SU-DHL-6 (cell line): ENCODE results near the gene LY9.

ENCODE experiments used
- H2AFZ ChIP-seq: fragments of 200-600 bp; sonication (generic); 2 replicates; pipeline ENCODE4 v1.6.1; 2014; ENCODE audit warnings: low read depth, mild to moderate bottlenecking, moderate library complexity, mixed read lengths, antibody characterized with exemption, low read length; ENCODE audit not compliant: severe bottlenecking
- H3F3A ChIP-seq: fragments of 200-600 bp; shearing (Covaris generic); 2 replicates; pipeline ENCODE4 v1.6.0; 2016; ENCODE audit warnings: antibody characterized with exemption, mild to moderate bottlenecking; ENCODE audit not compliant: insufficient read depth
- H3K27ac ChIP-seq: fragments of 200-600 bp; sonication (generic); 2 replicates; pipeline ENCODE4 v1.5.1; 2016; ENCODE audit warnings: low read depth, mild to moderate bottlenecking, low read length, moderate library complexity, mixed read lengths
- H3K27me3 ChIP-seq: fragments of 200-600 bp; sonication (generic), shearing (Covaris generic); 2 replicates; pipeline ENCODE4 v1.6.0; 2014; ENCODE audit warnings: mild to moderate bottlenecking, low read length
- H3K36me3 ChIP-seq: fragments of 200-600 bp; sonication (generic); 2 replicates; pipeline ENCODE4 v1.6.1; 2014; ENCODE audit warnings: mild to moderate bottlenecking, low read length, mixed read lengths
- H3K4me2 ChIP-seq: fragments of 300-600, 200-600 bp; shearing (Covaris generic), sonication (generic); 2 replicates; pipeline ENCODE4 v1.6.0; 2014; ENCODE audit warnings: low read length, low read depth, mild to moderate bottlenecking; ENCODE audit not compliant: poor library complexity, severe bottlenecking
- H3K4me3 ChIP-seq: fragments of 200-600 bp; sonication (generic); 2 replicates; pipeline ENCODE4 v1.5.1; 2014; ENCODE audit warnings: antibody characterized with exemption, low read length, mild to moderate bottlenecking, mixed read lengths; ENCODE audit not compliant: insufficient read depth, poor library complexity, severe bottlenecking
- H3K79me2 ChIP-seq: fragments of 200-600 bp; sonication (generic); 2 replicates; pipeline ENCODE4 v1.6.1; 2014; ENCODE audit warnings: mild to moderate bottlenecking, low read length, moderate library complexity; ENCODE audit not compliant: insufficient read depth
- H3K9ac ChIP-seq: fragments of 200-600 bp; sonication (generic); 2 replicates; pipeline ENCODE4 v1.7.0; 2014; ENCODE audit warnings: mild to moderate bottlenecking, low read length
- H3K9me2 ChIP-seq: fragments of 200-600 bp; sonication (generic); replicated peaks from 2 replicates; pipeline ENCODE4 v1.6.1; 2014; ENCODE audit warnings: low read length; ENCODE audit not compliant: insufficient read depth
- H3K9me3 ChIP-seq: fragments of 200-600 bp; sonication (generic); 2 replicates; pipeline ENCODE4 v1.6.1; 2014; ENCODE audit warnings: low read length, mixed read lengths; ENCODE audit not compliant: insufficient read depth
- H4K20me1 ChIP-seq: fragments of 200-600 bp; sonication (generic); 2 replicates; pipeline ENCODE4 v1.6.1; 2014; ENCODE audit warnings: low read depth, mild to moderate bottlenecking, antibody characterized with exemption, low read length, moderate library complexity, mixed read lengths
- EZH2phosphoT487 ChIP-seq: fragments of 200-600 bp; sonication (generic), shearing (Covaris generic); conservative IDR thresholded peaks from 2 replicates; pipeline ENCODE4 v1.6.1; 2018; ENCODE audit warnings: mild to moderate bottlenecking, antibody characterized with exemption, low read length, moderate library complexity, mixed read lengths
- TF ChIP-seq, protein P1 (sequence below): fragments of 200-600 bp; sonication (generic); IDR thresholded peaks from one replicate; pipeline ENCODE4 v1.5.1; 2017; ENCODE audit warnings: antibody characterized with exemption, mild to moderate bottlenecking, low read length, moderate library complexity; ENCODE audit not compliant: insufficient read depth, poor library complexity, severe bottlenecking

Gene LY9

DNA sequence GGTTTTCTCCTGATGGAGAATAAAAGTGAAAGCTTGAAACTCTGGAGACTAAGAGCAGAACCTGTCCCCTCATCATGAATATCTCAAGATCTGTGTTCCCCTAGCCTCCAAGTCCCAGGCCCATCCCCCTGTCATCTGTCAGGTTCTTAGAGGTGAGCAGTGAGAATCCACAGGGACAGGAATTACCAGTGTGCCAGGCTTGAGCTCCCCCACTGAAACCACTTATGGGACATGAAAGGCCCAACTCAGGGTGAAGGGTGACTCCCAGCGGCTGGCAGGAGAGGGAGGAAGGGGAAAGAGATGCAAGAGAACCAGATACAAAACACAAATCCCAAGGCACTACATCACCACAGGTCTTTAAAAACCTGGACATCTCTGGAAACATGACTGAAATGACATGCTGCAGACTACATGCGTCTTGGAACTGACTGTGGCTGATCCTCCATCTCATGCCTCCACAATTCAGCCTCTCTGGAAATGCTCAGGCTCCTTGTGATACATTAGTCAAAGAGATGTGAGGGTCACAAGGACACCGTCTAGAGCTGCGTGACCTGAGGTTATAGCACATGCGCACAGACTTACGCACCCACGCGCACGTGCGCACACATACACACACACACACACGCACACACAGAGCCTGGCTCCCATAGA is 6.8 kb upstream of the LY9 start:
- Histone ChIP-seq H3F3A (peaks cover 4% of the 10 kb centered on the region; the same call in 1 of the 2 replicates), H3K36me3 (no peaks in the 10 kb centered on the region), H3K9me2 (no peaks in the 10 kb centered on the region), H2AFZ (peak overlapping the region; percentile 64), H3K4me3 (no peak overlapping the region), H3K27ac (no peak overlapping the region; the same call in 1 of the 2 replicates), H3K9ac (no peak overlapping the region), H3K27me3 (no peaks in the 10 kb centered on the region), H3K9me3 (no peaks in the 10 kb centered on the region), H4K20me1 (no peaks in the 10 kb centered on the region), H3K79me2 (no peaks in the 10 kb centered on the region), H3K4me2 (peak overlapping the region; percentile 28)
- TF ChIP-seq, protein P1, sequence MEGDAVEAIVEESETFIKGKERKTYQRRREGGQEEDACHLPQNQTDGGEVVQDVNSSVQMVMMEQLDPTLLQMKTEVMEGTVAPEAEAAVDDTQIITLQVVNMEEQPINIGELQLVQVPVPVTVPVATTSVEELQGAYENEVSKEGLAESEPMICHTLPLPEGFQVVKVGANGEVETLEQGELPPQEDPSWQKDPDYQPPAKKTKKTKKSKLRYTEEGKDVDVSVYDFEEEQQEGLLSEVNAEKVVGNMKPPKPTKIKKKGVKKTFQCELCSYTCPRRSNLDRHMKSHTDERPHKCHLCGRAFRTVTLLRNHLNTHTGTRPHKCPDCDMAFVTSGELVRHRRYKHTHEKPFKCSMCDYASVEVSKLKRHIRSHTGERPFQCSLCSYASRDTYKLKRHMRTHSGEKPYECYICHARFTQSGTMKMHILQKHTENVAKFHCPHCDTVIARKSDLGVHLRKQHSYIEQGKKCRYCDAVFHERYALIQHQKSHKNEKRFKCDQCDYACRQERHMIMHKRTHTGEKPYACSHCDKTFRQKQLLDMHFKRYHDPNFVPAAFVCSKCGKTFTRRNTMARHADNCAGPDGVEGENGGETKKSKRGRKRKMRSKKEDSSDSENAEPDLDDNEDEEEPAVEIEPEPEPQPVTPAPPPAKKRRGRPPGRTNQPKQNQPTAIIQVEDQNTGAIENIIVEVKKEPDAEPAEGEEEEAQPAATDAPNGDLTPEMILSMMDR = no peak
- no peak for TF ChIP-seq EZH2phosphoT487

DNA sequence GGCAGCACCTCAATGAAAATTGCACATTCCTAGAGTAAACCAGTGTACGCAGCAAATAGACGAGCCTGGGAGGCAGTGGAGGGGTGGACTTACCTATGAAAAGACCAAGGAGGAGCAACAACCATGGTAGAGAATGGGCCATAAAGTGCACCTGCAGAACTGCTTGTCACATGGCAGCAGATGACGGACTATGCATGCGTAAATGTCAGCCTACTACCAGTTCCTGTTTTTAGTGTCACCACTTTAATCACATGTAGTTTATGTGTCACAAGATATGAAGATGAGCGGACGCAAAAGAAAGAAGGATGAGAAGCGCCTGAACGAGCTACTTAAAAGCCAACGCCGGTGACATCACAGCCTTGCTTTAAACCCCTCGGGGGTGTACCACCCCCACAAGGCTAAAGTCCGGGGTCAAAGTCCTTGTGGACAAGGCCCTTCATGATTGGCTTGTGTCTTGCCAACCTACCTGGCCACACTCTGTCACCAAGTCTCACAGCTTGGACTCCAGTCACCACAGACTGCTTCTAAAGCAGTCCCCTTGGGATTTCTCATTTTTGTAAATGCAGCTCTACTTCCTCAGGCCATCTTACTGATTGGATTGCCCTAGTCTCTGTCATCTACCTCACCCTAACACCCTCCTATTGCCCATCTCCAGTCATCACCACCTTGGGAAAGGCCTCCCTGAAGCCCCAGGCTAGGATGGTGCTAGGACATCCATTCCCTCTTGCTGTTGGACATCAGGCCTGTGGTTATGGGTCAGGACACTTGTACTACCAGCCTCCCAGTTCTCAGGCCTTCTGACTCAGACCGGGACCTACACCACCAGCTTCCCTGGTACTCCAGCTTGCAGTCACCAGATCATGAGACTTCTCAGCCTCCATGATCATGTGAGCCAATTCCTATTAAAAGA is 6.0 kb upstream of the LY9 start:
- no peaks in the 10 kb centered on the region for H4K20me1 ChIP-seq
- H3F3A ChIP-seq = peaks cover 4% of the 10 kb centered on the region; the same call in 1 of the 2 replicates
- peak overlapping the region; percentile 27 for H3K27ac ChIP-seq
- no peaks in the 10 kb centered on the region for H3K9me2 ChIP-seq
- no peaks in the 10 kb centered on the region for H3K79me2 ChIP-seq
- no peaks in the 10 kb centered on the region for H3K36me3 ChIP-seq
- H3K9me3 ChIP-seq = no peaks in the 10 kb centered on the region
- no peak overlapping the region for H3K4me3 ChIP-seq
- H3K4me2 ChIP-seq = peak overlapping the region; percentile 28
- no peaks in the 10 kb centered on the region for H3K27me3 ChIP-seq
- peak overlapping the region; percentile 64 for H2AFZ ChIP-seq
- H3K9ac ChIP-seq = no peak overlapping the region; the same call in 1 of the 2 replicates
- TF ChIP-seq EZH2phosphoT487 = no peak
- TF ChIP-seq, protein P1 = no peak

DNA sequence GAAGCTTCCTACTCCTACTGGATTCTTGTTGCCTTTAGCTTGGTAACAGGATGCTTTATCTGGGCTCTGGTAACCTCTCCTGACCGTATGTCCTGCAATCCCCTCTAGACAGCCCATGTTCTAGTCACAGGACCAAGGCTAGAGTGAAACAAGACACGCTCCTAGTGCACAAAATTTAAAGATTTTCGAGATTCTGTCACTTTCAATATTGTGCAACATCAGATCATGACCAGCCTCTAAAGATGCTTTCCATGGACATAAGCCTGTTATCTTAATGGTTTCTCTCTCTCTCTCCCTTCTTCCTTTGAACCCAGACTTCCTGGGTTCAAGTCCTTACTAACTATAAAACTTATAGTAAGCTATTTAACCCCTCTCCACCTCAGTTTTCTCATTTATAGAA is 1.6 kb upstream of the LY9 start:
- Histone ChIP-seq H3F3A (peaks cover 4% of the 10 kb centered on the region; the same call in 1 of the 2 replicates), H3K4me3 (no peak overlapping the region), H3K27me3 (no peaks in the 10 kb centered on the region), H4K20me1 (no peaks in the 10 kb centered on the region), H3K9ac (no peak overlapping the region), H3K79me2 (no peaks in the 10 kb centered on the region), H3K4me2 (no peak overlapping the region), H3K27ac (no peak overlapping the region), H2AFZ (no peak overlapping the region), H3K9me3 (no peaks in the 10 kb centered on the region), H3K36me3 (no peaks in the 10 kb centered on the region), H3K9me2 (no peaks in the 10 kb centered on the region)
- TF ChIP-seq EZH2phosphoT487 = no peak
- TF ChIP-seq, protein P1 = no peak
